GM18519 (cell line): ENCODE data around the gene ZNF799.
"Not testable (repeated sequence)": the region's sequence is repeated elsewhere in the genome, so short reads cannot be mapped to it uniquely, and the experiment has no call there.

Experiments
- ATAC-seq: cut with Tn5 transposase; IDR thresholded peaks from one replicate; pipeline ENCODE4 v1.9.1; 2021; ENCODE audit warnings: mild to moderate bottlenecking, moderate library complexity; ENCODE audit not compliant: unreplicated experiment, low FRiP score

Gene ZNF799

DNA sequence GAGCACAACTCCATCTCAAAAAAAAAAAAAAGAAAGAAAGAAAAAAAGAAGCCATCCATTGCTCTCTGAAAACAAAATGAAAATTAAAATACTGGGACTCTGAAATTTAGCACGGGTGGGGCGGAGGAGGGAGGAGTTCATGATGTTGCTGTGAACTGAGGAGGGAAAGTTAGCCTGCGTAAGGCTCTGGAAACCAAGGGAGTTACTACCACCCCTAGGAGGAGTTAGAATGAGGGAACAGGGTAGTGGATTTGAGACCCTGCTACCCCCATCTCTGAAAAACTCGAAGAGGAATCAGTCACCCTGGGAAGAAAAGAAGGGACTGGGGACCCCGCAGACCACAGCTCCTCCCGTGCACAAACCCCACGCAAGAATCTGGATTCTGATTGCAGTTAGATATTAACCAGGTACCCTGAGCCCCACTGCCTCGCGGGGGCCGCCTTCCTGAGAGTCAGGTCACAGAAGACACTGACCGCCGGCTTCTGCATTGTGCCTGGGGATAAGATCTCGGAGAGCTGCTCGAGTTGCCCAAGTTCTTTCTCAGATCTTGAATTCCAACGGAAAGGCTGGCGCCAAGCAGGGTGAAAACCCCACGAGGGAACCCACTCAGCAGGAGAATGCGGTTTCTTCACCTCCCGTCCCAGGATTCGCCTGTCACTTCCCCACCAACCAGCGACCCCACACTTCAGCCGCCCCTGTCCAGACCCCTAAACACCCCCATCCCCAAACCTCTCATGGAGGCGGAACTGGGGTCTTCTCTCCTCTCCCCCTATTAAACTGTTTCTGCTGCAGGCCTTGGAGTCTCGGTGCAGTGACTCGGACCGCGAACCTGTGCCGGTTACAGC, 36.5 kb downstream of the ZNF799 start:
- no peak for ATAC-seq

DNA sequence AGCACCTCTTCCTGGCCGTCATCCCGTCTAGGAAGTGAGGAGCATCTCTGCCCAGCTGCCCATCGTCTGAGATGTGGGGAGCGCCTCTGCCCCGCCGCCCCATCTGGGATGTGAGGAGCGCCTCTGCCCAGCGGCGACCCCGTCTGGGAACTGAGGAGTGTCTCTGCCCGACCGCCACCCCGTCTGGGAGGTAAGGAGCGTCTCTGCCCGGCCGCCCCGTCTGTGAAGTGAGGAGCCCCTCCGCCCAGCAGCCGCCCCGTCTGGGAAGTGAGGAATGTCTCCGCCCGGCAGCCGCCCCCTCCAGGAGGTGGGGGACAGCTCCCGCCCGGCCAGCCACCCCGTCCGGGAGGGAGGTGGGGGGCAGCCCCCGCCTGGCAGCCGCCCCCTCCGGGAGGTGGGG, 38.8 kb downstream of the ZNF799 start:
- not testable (repeated sequence) for ATAC-seq

DNA sequence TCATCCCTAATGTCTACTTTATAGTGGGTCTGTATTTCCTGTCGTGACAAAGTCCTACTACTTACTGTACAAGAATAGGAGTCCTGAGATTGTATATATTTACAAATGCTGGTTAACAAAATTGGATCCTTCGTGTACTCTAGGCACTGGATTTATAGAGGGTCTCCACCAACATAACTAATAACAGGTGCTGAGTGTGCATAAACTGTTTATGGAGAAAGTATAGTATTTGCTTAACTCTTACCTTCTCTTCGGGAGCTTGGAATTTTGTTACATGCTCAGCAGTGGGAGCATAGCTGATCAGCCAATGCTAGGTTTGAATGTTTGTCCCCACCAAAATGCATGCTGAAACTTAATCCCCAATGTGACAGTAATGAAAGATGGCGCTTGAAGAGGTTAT, 47.7 kb downstream of the ZNF799 start:
- no peak for ATAC-seq

GRCh38 chr19:12350890-12351197, 50.2 kb downstream of the ZNF799 start:
- ATAC-seq, result no peak

- ATAC-seq, result no peak
Observed at GRCh38 chr19:12350185-12350889, 50.7 kb downstream of the ZNF799 start.

DNA sequence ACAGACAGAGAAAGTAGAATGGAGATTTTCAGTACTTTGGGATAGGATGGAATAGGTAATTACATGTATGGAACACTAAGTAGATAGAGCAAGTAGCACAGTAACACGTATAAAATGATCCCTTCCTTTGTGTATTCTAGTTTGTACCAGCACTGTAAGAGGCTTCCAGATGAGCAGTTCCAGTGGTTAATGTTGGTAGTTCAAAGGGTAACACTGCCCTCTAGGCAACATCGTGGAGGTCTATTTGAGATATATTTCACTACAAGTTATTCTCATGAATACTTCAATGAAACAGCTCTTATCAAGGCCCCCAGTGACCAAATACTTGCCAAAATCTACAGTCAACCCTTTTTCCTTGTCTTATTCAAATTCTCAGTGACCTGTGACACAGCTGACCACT, 54.2 kb downstream of the ZNF799 start:
- no peak for ATAC-seq

DNA sequence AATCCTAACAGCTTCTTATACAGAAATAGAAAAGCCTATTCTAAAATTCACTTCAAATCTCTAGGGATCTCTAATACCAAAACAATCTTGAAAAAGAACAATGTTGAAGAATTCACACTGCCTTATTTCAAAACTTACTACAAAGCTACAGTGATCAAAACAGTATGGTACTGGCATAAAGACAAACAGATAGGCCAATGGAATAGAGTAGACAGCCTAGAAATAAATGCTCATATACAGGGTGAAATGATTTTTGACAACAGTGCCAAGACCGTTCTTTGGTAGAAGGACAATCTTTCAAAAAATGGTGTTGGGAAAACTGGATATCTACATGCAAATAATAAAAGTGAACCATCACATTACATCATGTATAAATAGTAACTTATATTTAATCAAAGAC, 55.9 kb downstream of the ZNF799 start:
- ATAC-seq, result no peak
